HG03175 (cell line): Measurements from ENCODE around the gene DCAF8.

Source experiments
- ATAC-seq: cut with Tn5 transposase; IDR thresholded peaks from one replicate; pipeline ENCODE4 v1.9.1; 2021; ENCODE audit warnings: mild to moderate bottlenecking, moderate library complexity; ENCODE audit not compliant: unreplicated experiment

The DCAF8 gene

DNA sequence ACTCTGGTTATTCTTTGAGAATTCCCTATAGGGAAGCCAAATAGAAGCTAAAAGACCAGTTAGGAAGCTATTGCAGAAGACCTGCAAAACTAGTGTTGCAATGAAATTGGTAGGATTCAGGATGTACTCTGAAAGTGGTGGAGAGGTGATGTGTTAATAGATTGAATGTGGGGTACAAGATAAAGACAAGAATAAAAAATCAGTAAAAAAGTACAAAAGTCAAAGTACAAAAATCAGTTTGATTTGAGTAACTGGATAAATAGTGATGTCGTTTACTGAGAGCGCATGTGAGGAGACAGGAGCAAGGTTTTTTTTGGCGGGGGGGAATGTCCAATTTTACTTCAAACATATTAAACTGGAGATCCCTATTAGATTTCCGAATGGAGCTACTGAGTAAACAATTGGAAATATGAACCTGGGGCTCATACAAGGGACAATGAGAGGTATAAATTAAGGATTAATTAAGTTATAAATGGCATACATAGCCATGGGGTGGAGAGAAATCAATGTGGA lies 2.5 kb upstream of the DCAF8 start:
- no peak for ATAC-seq

- peak; percentile 31 for ATAC-seq
Measured at GRCh38 chr1:160261556-160261892, 825 bp downstream of the DCAF8 start.

- no peak for ATAC-seq
Measured at GRCh38 chr1:160260406-160261382, 1.7 kb downstream of the DCAF8 start.

DNA sequence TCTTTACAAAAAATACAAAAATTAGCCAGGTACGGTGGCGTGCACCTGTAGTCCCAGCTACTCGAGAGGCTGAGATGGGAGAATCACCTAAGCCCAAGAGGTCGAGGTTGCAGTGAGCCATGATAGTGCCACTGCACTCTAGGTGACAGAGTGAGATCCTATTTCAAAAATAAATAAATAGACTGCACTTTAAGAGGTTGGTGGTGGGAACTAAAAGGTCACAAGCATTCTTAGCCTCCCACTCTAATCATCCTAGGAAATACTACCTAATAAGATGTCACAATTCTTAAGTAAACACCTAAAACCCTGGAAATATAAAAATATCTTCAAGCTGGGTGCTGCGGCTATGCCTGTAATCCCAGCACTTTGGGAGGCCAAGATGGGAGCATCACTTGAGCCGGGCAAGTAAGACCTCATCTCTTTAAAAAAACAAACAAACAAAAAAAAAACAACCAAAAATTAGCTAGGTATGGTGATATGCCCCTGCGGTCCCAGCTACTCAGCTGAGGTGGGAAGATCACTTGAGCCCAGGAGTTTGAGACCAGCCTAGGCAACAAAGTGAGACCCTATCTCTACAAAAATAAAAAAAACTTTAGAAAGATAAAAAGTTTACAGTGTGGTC lies 4.1 kb downstream of the DCAF8 start:
- ATAC-seq = no peak

DNA sequence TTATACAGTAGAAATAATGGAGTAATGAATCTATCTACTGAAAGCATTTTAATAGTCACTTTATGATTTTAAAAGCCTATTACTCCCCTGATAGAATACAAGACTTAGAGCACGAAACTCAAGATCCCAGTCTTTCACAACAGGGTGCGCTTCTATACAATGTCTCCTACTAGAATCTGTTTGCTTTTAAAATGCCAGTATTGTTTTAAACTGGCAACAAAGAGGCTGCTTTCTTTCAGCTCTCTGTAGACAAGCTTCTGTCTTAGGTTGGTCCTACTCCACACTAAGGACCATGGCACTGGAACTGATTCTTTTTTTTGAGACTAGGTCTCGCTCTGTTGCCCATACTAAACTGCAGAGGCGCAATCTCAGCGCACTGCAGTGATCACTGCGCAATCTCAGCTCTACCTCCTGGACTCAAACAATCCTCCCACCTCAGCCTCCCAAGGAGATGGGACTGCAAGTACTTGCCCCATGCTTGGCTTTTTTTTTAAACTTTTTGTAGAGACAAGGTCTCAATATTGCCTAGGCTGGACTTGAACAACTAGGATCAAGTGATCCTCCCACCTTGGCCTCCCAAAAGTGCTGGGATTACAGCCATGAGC lies 4.8 kb downstream of the DCAF8 start:
- no peak for ATAC-seq

DNA sequence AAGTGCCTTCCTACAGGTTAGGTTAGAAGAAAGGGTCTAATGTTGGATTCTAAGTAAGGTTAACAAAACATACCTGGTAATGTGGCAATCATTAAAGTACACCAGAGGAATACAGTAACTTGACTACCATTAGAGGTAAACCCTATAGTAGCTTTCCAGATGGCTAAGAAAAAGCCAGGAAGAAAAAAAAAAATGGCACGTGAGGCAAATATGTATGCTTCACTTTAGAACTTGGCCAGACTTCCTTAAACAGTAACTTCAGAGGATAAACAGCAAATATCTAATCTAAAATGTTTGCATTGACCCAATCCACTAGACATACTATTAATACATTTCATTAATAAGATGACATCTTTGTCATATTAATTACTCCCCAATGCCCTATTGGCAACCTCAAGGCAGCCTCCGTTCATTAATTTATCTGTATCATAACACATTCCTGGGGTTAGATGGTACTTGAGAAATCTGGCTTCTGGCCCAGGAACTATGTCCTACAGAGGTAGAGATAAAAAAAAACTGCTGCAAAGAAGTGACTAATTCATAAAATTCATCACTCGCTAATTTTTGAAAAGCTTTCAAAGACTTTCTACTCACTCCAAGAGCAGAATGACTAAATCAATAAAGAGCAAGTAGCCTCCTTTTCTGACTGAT lies 5.8 kb downstream of the DCAF8 start:
- no peak for ATAC-seq

DNA sequence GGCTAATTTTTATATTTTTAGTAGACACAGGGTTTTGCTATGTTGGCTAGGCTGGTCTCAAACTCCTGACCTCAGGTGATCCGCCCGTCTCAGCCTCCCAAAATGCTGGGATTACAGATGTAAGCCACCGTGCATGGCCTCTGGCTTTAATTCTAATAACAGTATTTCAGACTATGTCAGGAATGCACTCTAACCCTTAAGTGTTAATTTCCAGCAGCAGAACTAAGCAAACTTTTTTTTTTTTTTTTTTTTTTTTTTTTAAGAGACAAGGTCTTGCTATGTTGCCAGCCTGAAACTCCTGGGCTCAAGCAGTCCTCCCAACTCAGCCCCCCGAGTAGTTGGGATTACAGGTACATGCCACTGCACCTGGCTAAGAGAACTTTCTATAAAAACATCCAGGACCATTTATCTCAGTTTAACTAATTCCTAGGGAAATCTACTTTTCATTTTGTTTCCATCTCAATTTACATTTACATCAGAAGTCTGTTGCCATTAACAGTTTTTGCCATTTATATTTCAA lies 6.5 kb downstream of the DCAF8 start:
- no peak for ATAC-seq

DNA sequence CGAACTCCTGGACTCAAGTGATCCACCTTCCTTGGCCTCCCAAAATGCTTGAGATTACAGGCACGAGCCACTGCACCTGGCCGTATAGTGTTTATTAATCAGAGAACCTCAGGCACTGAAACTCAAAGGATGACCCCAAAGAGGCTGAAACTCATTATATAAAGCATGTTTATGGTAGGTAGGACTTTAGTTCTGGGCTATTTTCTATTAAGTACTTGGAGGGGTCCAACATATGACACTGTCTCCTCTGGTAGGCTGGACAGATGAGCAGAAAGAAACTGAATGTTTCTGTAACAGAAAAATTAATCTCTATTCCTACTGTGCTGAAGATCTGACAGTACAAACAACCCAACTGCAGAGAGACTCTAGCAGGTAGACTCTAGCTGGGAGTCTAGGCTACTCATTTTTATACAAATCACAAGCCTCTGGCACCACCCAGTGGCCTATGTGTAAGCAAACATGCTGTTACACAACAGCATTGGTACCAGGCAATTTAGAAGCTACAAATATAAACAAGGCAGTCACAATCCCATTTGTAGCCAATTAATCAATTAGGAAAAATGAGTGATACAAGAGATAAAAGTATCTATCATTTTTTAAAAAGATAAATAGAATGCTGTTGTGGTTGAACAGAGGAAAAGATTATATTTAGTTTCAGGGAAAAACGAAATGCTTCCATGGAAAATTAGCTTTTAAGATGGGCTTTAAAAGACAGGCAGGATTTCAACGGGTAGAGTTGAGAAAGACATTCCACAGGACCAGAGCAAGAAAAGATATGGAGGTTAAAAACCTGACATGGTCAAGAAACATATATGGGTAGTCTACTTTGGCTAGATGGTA lies 10.4 kb downstream of the DCAF8 start:
- ATAC-seq = peak; percentile 76

DNA sequence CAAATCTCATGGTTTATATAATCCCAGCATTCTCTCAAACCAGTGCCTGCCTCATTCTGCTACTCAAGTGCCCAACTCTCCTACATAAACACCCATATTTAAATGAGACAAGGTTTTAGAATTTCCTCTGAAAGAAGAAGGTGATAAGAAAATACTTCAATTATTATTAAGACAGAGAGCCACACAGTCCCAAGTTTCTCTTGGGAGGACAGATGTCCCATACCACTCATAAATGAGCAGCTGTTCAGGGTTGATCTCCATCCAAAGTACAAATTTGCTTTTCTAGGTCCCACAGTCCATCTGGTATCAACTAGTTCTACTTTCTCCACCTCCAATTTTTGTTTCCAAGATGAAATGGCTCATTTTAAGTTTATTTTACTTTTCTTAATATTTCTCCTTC lies 11.3 kb downstream of the DCAF8 start:
- no peak for ATAC-seq

DNA sequence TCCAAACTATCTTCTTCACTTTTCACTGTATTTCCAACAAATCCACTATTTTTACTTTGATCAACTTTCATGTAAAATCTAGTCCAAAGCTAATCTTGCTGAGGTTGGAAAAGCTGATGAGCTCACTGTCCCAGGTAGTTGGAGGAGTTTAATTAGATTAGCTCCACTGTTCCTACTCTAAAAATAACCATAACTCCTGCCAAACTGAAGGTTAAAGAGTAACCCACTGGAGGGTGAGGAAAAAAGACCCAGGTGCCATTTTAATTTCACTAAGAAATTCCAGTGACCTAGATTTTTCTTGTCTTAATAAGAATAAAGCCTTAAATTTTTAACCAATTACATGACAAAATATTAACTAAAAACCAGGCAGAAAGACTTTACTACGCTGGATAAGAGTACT lies 15.3 kb downstream of the DCAF8 start:
- ATAC-seq = no peak

DNA sequence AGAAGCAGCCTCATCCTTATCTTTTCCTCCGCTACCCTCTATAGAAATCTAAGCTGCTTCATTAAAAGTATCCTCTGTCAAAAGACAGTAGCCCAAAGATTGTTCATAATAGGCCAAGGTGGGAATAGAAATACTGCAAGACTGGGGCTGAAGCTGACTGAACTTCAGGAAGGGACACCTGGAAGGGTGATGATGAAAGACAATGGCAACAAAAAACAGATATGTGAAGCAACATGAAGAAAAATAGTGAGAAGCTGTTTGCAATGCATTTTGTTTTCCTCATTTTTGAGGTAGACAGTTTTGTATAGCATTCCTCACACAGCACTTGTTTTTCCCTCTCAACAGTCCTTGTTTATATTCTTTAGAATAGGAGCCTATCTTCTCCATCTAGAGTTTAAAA lies 16.9 kb downstream of the DCAF8 start:
- ATAC-seq = no peak

DNA sequence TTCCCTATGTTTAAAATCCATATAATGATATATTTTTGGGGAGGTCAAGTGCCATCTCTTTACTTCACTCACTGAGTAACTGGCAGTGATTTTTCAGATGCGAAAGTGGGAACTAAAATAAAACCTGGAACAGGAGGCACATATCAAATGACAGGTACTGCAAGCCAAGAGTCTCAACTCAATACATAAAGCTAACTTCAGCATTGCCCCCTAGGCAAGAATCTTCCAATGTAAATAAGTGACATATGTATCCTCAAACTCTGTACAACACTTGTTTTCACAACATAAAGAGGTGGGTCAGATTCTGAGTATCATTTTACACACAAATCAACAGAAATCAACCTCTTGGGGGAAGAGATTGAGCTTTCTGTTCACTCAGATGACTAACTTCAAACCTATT lies 18.1 kb downstream of the DCAF8 start:
- no peak for ATAC-seq

- no peak for ATAC-seq
Measured at GRCh38 chr1:160243767-160244166, 18.6 kb downstream of the DCAF8 start.

GRCh38 chr1:160239582-160240299 lies 22.6 kb downstream of the DCAF8 start:
- ATAC-seq = no peak

- no peak for ATAC-seq
Measured at GRCh38 chr1:160238408-160238807, 23.9 kb downstream of the DCAF8 start.

DNA sequence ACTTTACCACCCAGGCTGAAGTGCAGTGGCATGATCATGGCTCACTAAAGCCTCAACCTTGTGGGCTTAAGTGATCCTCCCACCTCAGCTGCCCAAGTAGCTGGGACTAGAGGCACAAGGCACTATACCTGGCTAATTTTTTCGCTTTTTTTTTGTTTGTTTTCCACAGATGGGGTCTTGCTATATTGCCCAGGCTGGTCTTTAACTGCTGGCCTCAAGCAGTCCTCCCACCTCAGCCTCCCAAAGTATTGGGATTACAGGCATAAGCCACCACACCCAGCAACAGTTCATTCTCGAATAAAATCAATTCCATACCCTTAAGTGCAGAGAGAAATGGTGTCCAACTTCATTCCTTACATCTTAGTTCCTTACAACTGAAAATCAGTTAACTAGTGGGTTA lies 24.8 kb downstream of the DCAF8 start:
- ATAC-seq = no peak

GRCh38 chr1:160236806-160237205 lies 25.5 kb downstream of the DCAF8 start:
- ATAC-seq = no peak

DNA sequence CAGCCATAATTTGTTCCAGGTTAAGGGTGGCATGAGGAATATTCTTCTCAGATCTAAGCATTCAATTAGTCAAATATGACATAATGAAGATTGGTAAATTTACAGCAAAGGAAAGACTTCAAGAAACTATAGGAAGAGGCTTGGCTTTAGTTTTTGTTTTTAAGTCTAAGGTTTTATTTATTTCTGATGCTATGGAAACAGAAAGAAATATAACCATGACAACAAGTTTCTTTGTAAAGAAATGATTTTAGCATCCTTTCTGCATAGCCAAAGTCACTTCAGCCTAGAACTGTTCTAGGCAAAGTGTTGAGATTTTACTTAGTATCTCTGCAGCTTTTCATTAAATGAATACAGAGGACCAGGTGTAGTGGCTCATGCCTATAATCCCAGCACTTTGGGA lies 29.4 kb downstream of the DCAF8 start:
- ATAC-seq = no peak

- no peak for ATAC-seq
Measured at GRCh38 chr1:160228431-160228830, 33.9 kb downstream of the DCAF8 start.

GRCh38 chr1:160227561-160227960 lies 34.8 kb downstream of the DCAF8 start:
- ATAC-seq = no peak
